Measurements from ENCODE around the gene ANKRD62.
"Not testable (repeated sequence)": the region's sequence is repeated elsewhere in the genome, so short reads cannot be mapped to it uniquely, and the experiment has no call there.

DNA sequence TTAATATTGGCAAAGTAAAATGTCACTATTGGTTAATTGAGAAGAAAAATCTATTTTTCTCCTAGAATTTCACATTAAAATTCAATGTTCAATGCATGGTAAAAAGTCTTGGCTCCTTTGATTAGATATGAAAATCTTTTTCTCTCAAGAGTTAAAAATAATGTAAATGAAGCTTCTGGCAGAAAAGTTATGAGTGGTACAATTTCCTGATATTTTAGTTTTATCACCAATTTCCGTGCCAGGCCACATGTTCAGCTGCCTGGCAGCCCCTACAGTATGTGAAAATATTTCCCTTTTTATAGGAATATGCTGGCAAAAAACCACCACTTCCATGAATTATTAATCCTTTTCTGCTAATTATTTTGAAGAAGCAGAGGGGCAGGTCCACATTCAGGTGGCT, 22.6 kb upstream of the ANKRD62 start:
- TF ChIP-seq POLR2A (IDR thresholded peaks at IDR 0.05) = not testable (repeated sequence)
- TF ChIP-seq, protein P1, sequence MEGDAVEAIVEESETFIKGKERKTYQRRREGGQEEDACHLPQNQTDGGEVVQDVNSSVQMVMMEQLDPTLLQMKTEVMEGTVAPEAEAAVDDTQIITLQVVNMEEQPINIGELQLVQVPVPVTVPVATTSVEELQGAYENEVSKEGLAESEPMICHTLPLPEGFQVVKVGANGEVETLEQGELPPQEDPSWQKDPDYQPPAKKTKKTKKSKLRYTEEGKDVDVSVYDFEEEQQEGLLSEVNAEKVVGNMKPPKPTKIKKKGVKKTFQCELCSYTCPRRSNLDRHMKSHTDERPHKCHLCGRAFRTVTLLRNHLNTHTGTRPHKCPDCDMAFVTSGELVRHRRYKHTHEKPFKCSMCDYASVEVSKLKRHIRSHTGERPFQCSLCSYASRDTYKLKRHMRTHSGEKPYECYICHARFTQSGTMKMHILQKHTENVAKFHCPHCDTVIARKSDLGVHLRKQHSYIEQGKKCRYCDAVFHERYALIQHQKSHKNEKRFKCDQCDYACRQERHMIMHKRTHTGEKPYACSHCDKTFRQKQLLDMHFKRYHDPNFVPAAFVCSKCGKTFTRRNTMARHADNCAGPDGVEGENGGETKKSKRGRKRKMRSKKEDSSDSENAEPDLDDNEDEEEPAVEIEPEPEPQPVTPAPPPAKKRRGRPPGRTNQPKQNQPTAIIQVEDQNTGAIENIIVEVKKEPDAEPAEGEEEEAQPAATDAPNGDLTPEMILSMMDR (IDR thresholded peaks at IDR 0.05) = not testable (repeated sequence)

Measured in right lobe of liver (tissue), 4 donors.